GM19035 (cell line): Measurements from ENCODE around the gene TBC1D1.

Experiments
- ATAC-seq: cut with Tn5 transposase; IDR thresholded peaks from one replicate; pipeline ENCODE4 v1.9.1; 2021; ENCODE audit not compliant: unreplicated experiment

TBC1D1 gene

GRCh38 chr4:38075370-38076152 is 184.7 kb downstream of the TBC1D1 start:
- no peak for ATAC-seq

GRCh38 chr4:38076153-38076669 is 185.3 kb downstream of the TBC1D1 start:
- ATAC-seq: no peak

GRCh38 chr4:38077791-38078489 is 187.1 kb downstream of the TBC1D1 start:
- no peak for ATAC-seq

- no peak for ATAC-seq
These were observed 187.9 kb downstream of the TBC1D1 start for GRCh38 chr4:38078590-38079421.

- no peak for ATAC-seq
These were observed 189.4 kb downstream of the TBC1D1 start for GRCh38 chr4:38080061-38080974.

- no peak for ATAC-seq
These were observed 191.1 kb downstream of the TBC1D1 start for GRCh38 chr4:38082021-38082420.

GRCh38 chr4:38082424-38083385 is 191.8 kb downstream of the TBC1D1 start:
- no peak for ATAC-seq

- no peak for ATAC-seq
These were observed 194.2 kb downstream of the TBC1D1 start for GRCh38 chr4:38084877-38085711.

- no peak for ATAC-seq
These were observed 194.9 kb downstream of the TBC1D1 start for GRCh38 chr4:38085751-38086150.

GRCh38 chr4:38086151-38086848 is 195.4 kb downstream of the TBC1D1 start:
- no peak for ATAC-seq

GRCh38 chr4:38086849-38087226 is 196.0 kb downstream of the TBC1D1 start:
- no peak for ATAC-seq

- no peak for ATAC-seq
These were observed 197.4 kb downstream of the TBC1D1 start for GRCh38 chr4:38088321-38088720.

- no peak for ATAC-seq
These were observed 199.1 kb downstream of the TBC1D1 start for GRCh38 chr4:38089961-38090360.

GRCh38 chr4:38090455-38091246 is 199.8 kb downstream of the TBC1D1 start:
- no peak for ATAC-seq

GRCh38 chr4:38091636-38092035 is 200.8 kb downstream of the TBC1D1 start:
- ATAC-seq: no peak

GRCh38 chr4:38092701-38093100 is 201.8 kb downstream of the TBC1D1 start:
- no peak for ATAC-seq

- ATAC-seq: no peak
These were observed 203.5 kb downstream of the TBC1D1 start for GRCh38 chr4:38094419-38094818.
